Measurements from ENCODE around the gene SUN3.

SUN3 gene

GRCh38 chr7:47949703-47950102 lies 79.2 kb downstream of the SUN3 start:
- Histone ChIP-seq H3K79me2 (ENCODE audit: low read length) (no peaks in the 10 kb centered on the region), H3K9me2 (replicated peaks; ENCODE audit: insufficient read depth, low read length) (no peaks in the 10 kb centered on the region), H4K20me1 (ENCODE audit: insufficient read depth, low read length) (no peaks in the 10 kb centered on the region), H3K9me3 (replicated peaks; ENCODE audit: insufficient read depth, low read length) (no peaks in the 10 kb centered on the region), H3K36me3 (replicated peaks; ENCODE audit: insufficient read depth, low read length) (peaks cover 2% of the 10 kb centered on the region; the same call in 1 of the 2 replicates), H3F3A (ENCODE audit: insufficient read depth, low read length) (peaks cover 18% of the 10 kb centered on the region), H3K27me3 (replicated peaks; ENCODE audit: insufficient read depth, low read length) (no peaks in the 10 kb centered on the region), H2AFZ (ENCODE audit: low read length) (0 out of 2 replicates have a peak overlapping the region, but pooled peaks have one; percentile 2), H3K4me2 (ENCODE audit: low read depth, low read length) (no peak overlapping the region), H3K4me3 (ENCODE audit: low read length) (no peak overlapping the region), H3K27ac (ENCODE audit: low read length) (no peak overlapping the region), H3K9ac (ENCODE audit: low read length) (no peak overlapping the region), H3K4me1 (ENCODE audit: low read length) (peaks cover 37% of the 10 kb centered on the region)
- no peak for TF ChIP-seq EZH2phosphoT487 (IDR thresholded peaks at IDR 0.05; ENCODE audit: low read length)
- no peak for TF ChIP-seq CTCF (IDR thresholded peaks at IDR 0.05; ENCODE audit: low read length)
- no peak for TF ChIP-seq EZH2 (optimal IDR thresholded peaks at IDR 0.05; ENCODE audit: low read depth, low read length)
- DNase-seq: no peak

- no peaks in the 10 kb centered on the region for H4K20me1 ChIP-seq (ENCODE audit: insufficient read depth, low read length)
- no peaks in the 10 kb centered on the region for H3K36me3 ChIP-seq (replicated peaks; ENCODE audit: insufficient read depth, low read length)
- no peak for TF ChIP-seq CTCF (IDR thresholded peaks at IDR 0.05; ENCODE audit: low read length)
- no peak for TF ChIP-seq EZH2phosphoT487 (IDR thresholded peaks at IDR 0.05; ENCODE audit: low read length)
- no peak for TF ChIP-seq EZH2 (optimal IDR thresholded peaks at IDR 0.05; ENCODE audit: low read depth, low read length)
Observed at GRCh38 chr7:47948141-47948790, 80.6 kb downstream of the SUN3 start, which contains the start of gene PKD1L1. Gene PKD1L1 (minus strand): TSS chr7:47948466. CDS start chr7:47948440, 26 bp downstream.

GRCh38 chr7:47947355-47947749 lies 81.6 kb downstream of the SUN3 start:
- Histone ChIP-seq H3F3A (ENCODE audit: insufficient read depth, low read length) (peaks cover 18% of the 10 kb centered on the region), H3K9me2 (replicated peaks; ENCODE audit: insufficient read depth, low read length) (no peaks in the 10 kb centered on the region), H3K9me3 (replicated peaks; ENCODE audit: insufficient read depth, low read length) (no peaks in the 10 kb centered on the region), H4K20me1 (ENCODE audit: insufficient read depth, low read length) (no peaks in the 10 kb centered on the region), H3K36me3 (replicated peaks; ENCODE audit: insufficient read depth, low read length) (no peaks in the 10 kb centered on the region), H3K4me2 (ENCODE audit: low read depth, low read length) (no peak overlapping the region), H3K27ac (ENCODE audit: low read length) (no peak overlapping the region), H3K4me1 (ENCODE audit: low read length) (peaks cover 26% of the 10 kb centered on the region), H2AFZ (ENCODE audit: low read length) (no peak overlapping the region), H3K79me2 (ENCODE audit: low read length) (no peaks in the 10 kb centered on the region), H3K4me3 (ENCODE audit: low read length) (no peak overlapping the region), H3K9ac (ENCODE audit: low read length) (no peak overlapping the region), H3K27me3 (replicated peaks; ENCODE audit: insufficient read depth, low read length) (no peaks in the 10 kb centered on the region)
- TF ChIP-seq EZH2 (optimal IDR thresholded peaks at IDR 0.05; ENCODE audit: low read depth, low read length): no peak
- TF ChIP-seq CTCF (IDR thresholded peaks at IDR 0.05; ENCODE audit: low read length): no peak
- TF ChIP-seq EZH2phosphoT487 (IDR thresholded peaks at IDR 0.05; ENCODE audit: low read length): no peak
- no peak for DNase-seq

More at GRCh38 chr7:47948141-47948790, 80.6 kb downstream of the SUN3 start, which contains the start of gene PKD1L1:
- Histone ChIP-seq H3K9me3 (replicated peaks; ENCODE audit: insufficient read depth, low read length) (no peaks in the 10 kb centered on the region), H3K27ac (ENCODE audit: low read length) (no peak within 1 kb of the TSS), H2AFZ (ENCODE audit: low read length) (no peak within 1 kb of the TSS), H3K9ac (ENCODE audit: low read length) (no peak within 1 kb of the TSS), H3K4me2 (ENCODE audit: low read depth, low read length) (no peak within 1 kb of the TSS), H3K79me2 (ENCODE audit: low read length) (no peaks in the 10 kb centered on the region), H3K9me2 (replicated peaks; ENCODE audit: insufficient read depth, low read length) (no peaks in the 10 kb centered on the region), H3F3A (ENCODE audit: insufficient read depth, low read length) (peaks cover 18% of the 10 kb centered on the region), H3K27me3 (replicated peaks; ENCODE audit: insufficient read depth, low read length) (no peaks in the 10 kb centered on the region), H3K4me1 (ENCODE audit: low read length) (peaks cover 31% of the 10 kb centered on the region), H3K4me3 (ENCODE audit: low read length) (no peak within 1 kb of the TSS)
- DNase-seq: no peak

Measured in MM.1S (cell line).